NCI-H510A treated with DMSO at 0.1 percent for 48 hours (cell line): ENCODE measurements around the gene KICS2.
"Not testable (repeated sequence)": the region's sequence is repeated elsewhere in the genome, so short reads cannot be mapped to it uniquely, and the experiment has no call there.

Source experiments
- DNase-seq: peaks from one replicate; lab custom pipeline; 2025; lab: John Stamatoyannopoulos, UW

The KICS2 gene

GRCh38 chr12:64222009-64222765 lies at the start of gene KICS2:
Gene KICS2, minus strand, starts transcription at chr12:64222296. Its CDS starts 59 bp downstream, at chr12:64222237.
- peak; percentile 99 for DNase-seq

- DNase-seq, result no peak
Observed at GRCh38 chr12:64270411-64270810, 48.3 kb upstream of the KICS2 start.

GRCh38 chr12:64269161-64269560 lies 47.1 kb upstream of the KICS2 start:
- peak; percentile 73 for DNase-seq

- no peak for DNase-seq
Observed at GRCh38 chr12:64268409-64268808, 46.3 kb upstream of the KICS2 start.

GRCh38 chr12:64265839-64266238 lies 43.7 kb upstream of the KICS2 start:
- no peak for DNase-seq

GRCh38 chr12:64261813-64262212 lies 39.7 kb upstream of the KICS2 start:
- DNase-seq, result no peak

GRCh38 chr12:64258576-64258975 lies 36.5 kb upstream of the KICS2 start:
- DNase-seq, result peak; percentile 30

GRCh38 chr12:64256166-64256800 lies 34.2 kb upstream of the KICS2 start:
- peak; percentile 92 for DNase-seq

- no peak for DNase-seq
Observed at GRCh38 chr12:64255249-64255648, 33.2 kb upstream of the KICS2 start.

- DNase-seq, result no peak
Observed at GRCh38 chr12:64253356-64253755, 31.3 kb upstream of the KICS2 start.

GRCh38 chr12:64252681-64253080 lies 30.6 kb upstream of the KICS2 start:
- DNase-seq, result no peak

- DNase-seq, result no peak
Observed at GRCh38 chr12:64243809-64244208, 21.7 kb upstream of the KICS2 start.

- no peak for DNase-seq
Observed at GRCh38 chr12:64240781-64241180, 18.7 kb upstream of the KICS2 start.

GRCh38 chr12:64237382-64237781 lies 15.3 kb upstream of the KICS2 start:
- peak; percentile 41 for DNase-seq

GRCh38 chr12:64236549-64236948 lies 14.5 kb upstream of the KICS2 start:
- DNase-seq, result no peak

- no peak for DNase-seq
Observed at GRCh38 chr12:64232196-64232595, 10.1 kb upstream of the KICS2 start.

- DNase-seq, result no peak
Observed at GRCh38 chr12:64229796-64230195, 7.7 kb upstream of the KICS2 start.

- no peak for DNase-seq
Observed at GRCh38 chr12:64229240-64229639, 7.1 kb upstream of the KICS2 start.

- no peak for DNase-seq
Observed at GRCh38 chr12:64225626-64226025, 3.5 kb upstream of the KICS2 start.

- peak; percentile 91 for DNase-seq
Observed at GRCh38 chr12:64221651-64222008, 466 bp downstream of the KICS2 start.

GRCh38 chr12:64220046-64220445 lies 2.0 kb downstream of the KICS2 start:
- DNase-seq, result no peak

GRCh38 chr12:64219145-64219544 lies 3.0 kb downstream of the KICS2 start:
- no peak for DNase-seq

GRCh38 chr12:64218597-64218996 lies 3.5 kb downstream of the KICS2 start:
- no peak for DNase-seq

GRCh38 chr12:64217643-64218042 lies 4.5 kb downstream of the KICS2 start:
- DNase-seq, result not testable (repeated sequence)
